ENCODE data around the gene CCDC110. TPM values are rescaled to one million over a fixed set of nuclear protein-coding genes. Genes with fewer than 3 reads are reported as not detected.
A peak's percentile ranks its signal among the peaks of the same experiment; 100 is the strongest.

CCDC110 gene
- total RNA-seq, 2 donors from 2014 or later, result 0.09 to 1.2 TPM

DNA sequence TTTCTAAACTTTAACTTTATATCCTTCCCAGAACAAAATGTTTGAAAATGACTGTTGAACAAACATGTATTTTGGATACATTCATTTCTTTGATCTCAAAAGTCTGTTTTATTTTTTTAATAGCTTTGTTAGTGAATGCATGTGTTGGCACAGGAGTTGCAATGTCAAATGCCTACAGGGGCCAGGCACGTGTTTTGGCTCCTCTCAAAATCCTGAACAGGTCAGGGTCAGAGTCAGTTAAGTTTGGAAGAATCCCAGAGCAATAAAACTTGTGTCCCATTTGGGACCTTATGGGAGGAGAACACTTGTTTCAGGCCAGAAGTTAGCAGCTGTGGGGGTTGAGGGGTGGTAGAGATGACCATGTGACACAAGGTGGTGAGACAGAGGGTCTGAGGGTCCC lies 29.0 kb upstream of the CCDC110 start:
- H3K27me3 Mint-ChIP-seq, result peaks cover 13% of the 10 kb centered on the region
- H3K9me3 Mint-ChIP-seq, result no peaks in the 10 kb centered on the region
- H3K36me3 Mint-ChIP-seq (ENCODE audit: low read depth), result no peaks in the 10 kb centered on the region
- no peak overlapping the region for H3K27ac Mint-ChIP-seq
- H3K4me3 Mint-ChIP-seq, result no peak overlapping the region
- no peaks in the 10 kb centered on the region for H3K4me1 Mint-ChIP-seq
- ATAC-seq (replicated peaks), result no peak

DNA sequence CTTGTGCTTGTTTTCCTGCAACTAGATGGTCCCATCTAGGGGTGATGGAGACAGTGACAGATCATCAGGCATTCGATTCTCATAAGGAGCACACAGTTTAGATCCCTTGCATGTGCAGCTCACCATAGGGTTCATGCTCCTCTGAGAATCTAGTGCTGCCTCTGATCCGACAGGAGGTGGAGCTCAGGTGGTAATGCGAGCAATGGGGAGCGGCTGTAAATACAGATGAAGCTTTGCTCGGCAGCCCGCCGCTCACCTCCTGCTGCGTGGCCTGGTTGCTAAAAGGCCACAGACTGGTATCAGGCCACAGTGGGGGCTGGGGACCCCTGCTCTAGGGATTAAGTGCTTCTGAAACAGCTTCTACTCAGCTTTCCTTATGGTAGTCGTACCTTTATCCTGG lies 28.5 kb upstream of the CCDC110 start:
- no peaks in the 10 kb centered on the region for H3K4me1 Mint-ChIP-seq
- H3K4me3 Mint-ChIP-seq, result no peak overlapping the region
- no peaks in the 10 kb centered on the region for H3K9me3 Mint-ChIP-seq
- no peaks in the 10 kb centered on the region for H3K36me3 Mint-ChIP-seq (ENCODE audit: low read depth)
- peaks cover 13% of the 10 kb centered on the region for H3K27me3 Mint-ChIP-seq
- no peak for ATAC-seq (replicated peaks)
- H3K27ac Mint-ChIP-seq, result no peak overlapping the region

DNA sequence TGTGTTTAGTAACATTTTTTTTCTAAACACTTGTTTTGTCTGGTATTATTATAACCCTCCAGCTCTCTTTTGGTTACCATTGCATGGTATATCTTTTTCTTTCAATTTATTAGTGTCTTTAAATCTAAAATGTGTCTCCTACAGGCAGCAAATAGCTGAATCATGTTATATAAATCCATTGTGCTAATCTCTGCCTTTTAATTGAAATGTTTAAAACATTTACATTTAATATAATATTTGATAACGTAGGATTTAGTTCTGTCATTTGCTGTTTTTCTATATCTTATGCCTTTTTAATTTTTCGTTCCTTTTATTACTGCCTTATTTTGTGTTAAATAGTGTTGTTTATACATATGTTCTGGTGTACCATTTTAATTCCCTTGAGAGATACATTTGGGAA lies 17.1 kb upstream of the CCDC110 start:
- Mint-ChIP-seq H3K27ac (no peak overlapping the region), H3K36me3 (ENCODE audit: low read depth) (no peaks in the 10 kb centered on the region), H3K4me3 (no peak overlapping the region), H3K27me3 (peaks cover 37% of the 10 kb centered on the region), H3K4me1 (no peaks in the 10 kb centered on the region), H3K9me3 (peaks cover 14% of the 10 kb centered on the region)
- ATAC-seq (replicated peaks), result no peak

DNA sequence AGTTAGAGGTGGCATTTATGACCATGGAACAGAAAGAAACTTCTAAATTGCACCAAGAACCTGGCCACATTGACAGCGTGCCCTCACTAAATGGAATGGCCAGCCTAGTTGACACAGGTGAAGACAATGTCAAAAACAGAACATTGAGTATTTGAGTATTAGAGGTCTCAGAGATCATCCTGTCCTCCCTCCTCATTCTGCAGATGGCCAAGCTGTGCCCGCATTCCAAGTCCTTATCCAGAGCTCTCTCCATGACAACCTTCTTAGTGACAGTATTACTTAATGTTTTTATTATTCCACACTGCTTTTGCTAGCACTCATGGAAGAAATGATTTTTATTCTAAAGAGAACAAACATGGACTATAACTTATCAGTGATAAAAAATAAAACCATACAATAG lies 9.9 kb upstream of the CCDC110 start:
- H3K4me1 Mint-ChIP-seq, result no peaks in the 10 kb centered on the region
- no peaks in the 10 kb centered on the region for H3K9me3 Mint-ChIP-seq
- H3K27me3 Mint-ChIP-seq, result peaks cover 35% of the 10 kb centered on the region
- no peak overlapping the region for H3K4me3 Mint-ChIP-seq
- H3K36me3 Mint-ChIP-seq (ENCODE audit: low read depth), result no peaks in the 10 kb centered on the region
- no peak overlapping the region for H3K27ac Mint-ChIP-seq
- no peak for ATAC-seq (replicated peaks)

DNA sequence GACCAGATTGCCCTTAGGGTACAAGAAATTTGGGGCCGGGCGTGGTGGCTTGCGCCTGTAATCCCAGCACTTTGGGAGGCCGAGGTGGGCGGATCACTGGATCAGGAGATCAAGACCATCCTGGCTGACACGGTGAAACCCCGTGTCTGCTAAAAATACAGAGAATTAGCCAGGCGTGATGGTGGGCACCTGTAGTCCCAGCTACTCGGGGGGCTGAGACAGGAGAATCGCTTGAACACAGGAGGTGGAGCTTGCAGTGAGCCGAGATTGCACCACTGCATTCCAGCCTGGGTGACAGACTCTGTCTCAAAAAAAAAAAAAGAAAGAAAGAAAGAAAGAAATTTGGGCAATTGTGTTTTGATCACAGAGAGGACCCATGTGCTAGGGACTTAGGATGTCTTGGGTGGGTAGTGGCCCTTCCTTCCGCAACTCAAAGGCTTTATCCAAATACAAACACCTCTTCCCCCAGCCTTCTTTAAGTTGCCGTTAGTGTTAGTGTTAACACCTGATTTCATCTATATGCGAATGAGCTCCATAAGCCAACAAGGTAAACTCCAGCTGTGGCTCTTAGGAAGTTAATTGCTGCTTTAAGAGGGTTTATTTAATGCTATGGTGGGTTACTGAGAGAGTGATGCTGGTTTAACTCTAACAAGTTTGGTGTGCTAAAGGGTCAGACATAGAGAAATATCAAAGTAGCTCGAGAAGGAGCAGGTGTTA lies 8.6 kb upstream of the CCDC110 start:
- Mint-ChIP-seq H3K27ac (no peak overlapping the region), H3K36me3 (ENCODE audit: low read depth) (no peaks in the 10 kb centered on the region), H3K4me3 (no peak overlapping the region), H3K9me3 (no peaks in the 10 kb centered on the region), H3K27me3 (peaks cover 33% of the 10 kb centered on the region), H3K4me1 (no peaks in the 10 kb centered on the region)
- ATAC-seq (replicated peaks), result no peak

DNA sequence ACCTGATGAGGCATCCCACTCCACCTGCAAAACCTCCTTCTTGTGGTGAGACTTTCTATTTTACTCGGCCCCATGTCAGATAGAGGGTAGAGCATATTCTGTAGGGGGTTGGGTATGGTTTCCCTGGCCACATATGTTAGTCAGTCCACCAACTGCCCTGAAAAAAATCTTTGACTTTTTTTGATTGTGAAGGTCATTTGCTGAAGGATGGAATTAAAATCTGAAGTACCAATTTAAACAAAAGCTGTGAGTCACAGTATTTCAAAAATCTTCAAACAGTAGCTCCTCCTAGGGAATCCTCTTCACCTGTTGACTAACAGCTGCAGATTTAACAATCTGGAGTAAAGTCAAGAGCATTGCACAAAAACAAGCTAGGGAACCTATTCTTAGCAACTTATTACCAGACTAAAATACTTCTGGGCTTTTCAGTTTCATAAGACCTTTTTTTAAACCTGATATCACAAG lies 8.0 kb upstream of the CCDC110 start:
- no peaks in the 10 kb centered on the region for H3K36me3 Mint-ChIP-seq (ENCODE audit: low read depth)
- no peaks in the 10 kb centered on the region for H3K9me3 Mint-ChIP-seq
- no peak overlapping the region for H3K4me3 Mint-ChIP-seq
- no peak overlapping the region for H3K27ac Mint-ChIP-seq
- ATAC-seq (replicated peaks), result peak; percentile 93
- no peaks in the 10 kb centered on the region for H3K4me1 Mint-ChIP-seq
- H3K27me3 Mint-ChIP-seq, result peaks cover 33% of the 10 kb centered on the region

DNA sequence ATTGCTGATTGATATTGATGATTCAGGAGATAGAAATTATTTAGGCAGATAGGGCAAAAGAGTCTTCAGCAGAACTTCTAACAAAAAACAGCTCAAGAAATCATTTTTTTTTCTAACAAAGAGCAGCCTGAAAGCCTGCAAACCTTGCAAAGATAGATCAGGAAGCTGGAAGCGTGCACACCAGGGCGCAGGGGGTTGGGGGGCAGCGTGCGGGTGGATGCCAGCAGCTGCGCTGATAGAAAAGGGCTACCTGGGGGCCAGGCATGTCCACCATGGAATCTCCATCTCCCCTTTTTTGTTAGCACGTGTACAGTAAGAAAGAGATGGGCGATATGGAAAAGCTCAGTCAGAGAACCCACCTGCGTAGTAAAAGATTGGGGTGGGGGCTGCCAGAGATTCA lies 1.7 kb upstream of the CCDC110 start:
- Mint-ChIP-seq H3K27me3 (peaks cover 13% of the 10 kb centered on the region), H3K36me3 (ENCODE audit: low read depth) (no peaks in the 10 kb centered on the region), H3K4me1 (peaks cover 4% of the 10 kb centered on the region), H3K4me3 (no peak overlapping the region), H3K9me3 (no peaks in the 10 kb centered on the region), H3K27ac (no peak overlapping the region)
- no peak for ATAC-seq (replicated peaks)

DNA sequence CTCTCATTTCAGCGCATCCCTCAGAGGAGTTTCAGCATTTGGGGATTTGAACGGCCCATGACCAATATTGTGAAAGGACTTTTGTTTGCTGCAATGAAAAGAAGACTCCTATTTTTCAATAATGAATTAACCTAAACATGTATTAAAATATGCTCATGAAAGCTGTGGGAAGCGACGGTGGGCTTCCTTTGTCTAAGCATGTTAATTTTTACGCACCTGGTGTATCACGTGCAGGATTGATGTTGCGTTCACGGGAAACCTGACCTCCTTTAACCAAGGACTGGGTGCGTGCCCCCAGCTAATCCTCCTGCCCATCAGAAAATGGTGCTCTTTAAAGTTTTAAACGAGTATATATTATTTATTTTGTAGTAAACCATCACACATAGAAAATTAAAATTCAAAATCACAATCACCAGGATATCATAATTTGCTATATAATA lies 590 bp upstream of the CCDC110 start:
- H3K9me3 Mint-ChIP-seq, result no peaks in the 10 kb centered on the region
- no peak overlapping the region for H3K27ac Mint-ChIP-seq
- H3K4me3 Mint-ChIP-seq, result peak overlapping the region; percentile 84
- peaks cover 4% of the 10 kb centered on the region for H3K4me1 Mint-ChIP-seq
- H3K27me3 Mint-ChIP-seq, result peaks cover 5% of the 10 kb centered on the region
- ATAC-seq (replicated peaks), result no peak
- no peaks in the 10 kb centered on the region for H3K36me3 Mint-ChIP-seq (ENCODE audit: low read depth)

DNA sequence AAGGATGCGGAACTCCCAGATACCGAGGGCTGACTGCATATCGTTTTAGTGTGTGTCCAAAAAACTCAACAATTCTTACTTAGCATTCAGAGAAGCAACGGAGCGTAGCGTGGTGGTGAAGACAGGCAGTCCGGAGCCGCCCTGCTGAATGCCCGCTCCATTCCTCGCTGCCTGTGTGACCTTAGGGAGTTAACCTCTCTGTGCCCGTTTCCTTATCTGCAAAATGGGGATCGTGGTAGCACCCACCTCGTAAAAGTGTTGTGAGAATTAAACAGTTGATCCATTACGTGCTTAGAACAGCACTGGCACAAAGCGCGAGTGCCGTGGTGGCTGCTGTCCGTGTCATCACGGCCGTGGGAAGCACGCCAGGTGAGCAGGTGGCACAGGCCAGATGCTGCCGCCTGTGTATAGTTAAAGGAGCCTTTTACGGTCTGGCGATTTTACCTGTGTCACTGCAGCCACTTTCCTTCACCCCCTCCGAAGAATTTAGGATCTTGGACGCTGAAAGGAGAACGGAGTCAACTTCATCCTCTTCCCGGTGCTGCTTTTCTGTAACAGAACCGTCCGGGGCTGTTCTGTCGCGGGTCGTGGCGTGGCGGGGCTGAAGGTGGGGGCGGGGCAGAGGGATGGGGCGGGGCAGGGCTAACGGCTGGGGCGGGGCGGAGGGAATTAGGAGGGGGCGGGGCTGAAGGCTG lies 885 bp downstream of the CCDC110 start:
- no peaks in the 10 kb centered on the region for H3K36me3 Mint-ChIP-seq (ENCODE audit: low read depth)
- peak; percentile 18 for ATAC-seq (replicated peaks)
- H3K4me1 Mint-ChIP-seq, result peaks cover 4% of the 10 kb centered on the region
- no peak overlapping the region for H3K27ac Mint-ChIP-seq
- no peaks in the 10 kb centered on the region for H3K9me3 Mint-ChIP-seq
- no peaks in the 10 kb centered on the region for H3K27me3 Mint-ChIP-seq
- H3K4me3 Mint-ChIP-seq, result peak overlapping the region; percentile 84

DNA sequence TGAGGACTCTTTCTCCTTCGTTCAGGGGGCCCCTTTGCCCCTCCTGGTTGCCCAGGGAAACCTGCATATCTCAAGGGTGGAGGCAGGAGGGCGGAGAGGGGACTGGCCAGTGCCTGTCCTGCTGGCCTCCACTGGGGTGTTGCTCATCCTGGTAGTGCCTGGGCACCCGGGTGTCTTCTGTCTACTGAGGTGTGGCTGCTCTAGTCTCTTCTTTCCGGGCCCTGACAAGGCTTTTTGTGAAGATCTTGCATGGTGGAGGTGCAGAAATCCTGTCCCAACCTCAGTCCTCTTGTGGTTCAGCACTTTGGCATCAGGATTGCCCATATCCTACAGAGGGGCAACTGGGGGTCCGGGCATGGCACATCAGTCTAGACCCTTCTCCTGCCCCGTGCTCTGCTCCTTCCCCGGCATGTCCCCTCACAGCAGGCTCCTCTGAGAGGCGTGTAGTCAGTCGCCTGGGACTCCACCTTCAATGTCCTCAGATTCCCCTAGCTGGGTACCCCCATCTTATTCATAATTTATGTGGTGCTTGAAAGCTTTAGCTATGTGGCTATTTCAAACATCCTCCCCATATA lies 1.9 kb downstream of the CCDC110 start:
- H3K4me1 Mint-ChIP-seq, result peaks cover 4% of the 10 kb centered on the region
- ATAC-seq (replicated peaks), result no peak
- no peaks in the 10 kb centered on the region for H3K27me3 Mint-ChIP-seq
- no peak overlapping the region for H3K27ac Mint-ChIP-seq
- no peaks in the 10 kb centered on the region for H3K36me3 Mint-ChIP-seq (ENCODE audit: low read depth)
- H3K4me3 Mint-ChIP-seq, result no peak overlapping the region
- H3K9me3 Mint-ChIP-seq, result no peaks in the 10 kb centered on the region

DNA sequence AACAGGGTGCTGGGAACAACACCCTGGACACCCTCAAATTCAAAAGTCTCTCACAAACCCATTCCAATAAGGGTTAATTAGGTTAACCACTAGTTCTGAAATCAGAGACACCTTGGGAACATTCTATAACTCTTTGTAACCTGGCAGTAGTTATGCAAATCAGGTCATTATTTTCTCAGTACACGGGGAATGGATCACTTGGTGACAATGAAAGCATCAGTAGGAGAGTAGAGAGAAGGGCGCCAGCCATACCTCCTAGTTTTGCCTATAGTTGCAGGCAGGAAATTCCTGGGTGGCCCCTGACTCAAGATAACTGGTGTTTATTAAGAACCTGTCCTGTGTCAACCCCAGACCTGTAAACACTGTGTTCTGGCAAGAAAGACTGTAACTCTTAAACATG lies 2.5 kb downstream of the CCDC110 start:
- Mint-ChIP-seq H3K27ac (no peak overlapping the region), H3K4me1 (peaks cover 4% of the 10 kb centered on the region), H3K36me3 (ENCODE audit: low read depth) (no peaks in the 10 kb centered on the region), H3K4me3 (no peak overlapping the region), H3K9me3 (no peaks in the 10 kb centered on the region), H3K27me3 (no peaks in the 10 kb centered on the region)
- no peak for ATAC-seq (replicated peaks)

DNA sequence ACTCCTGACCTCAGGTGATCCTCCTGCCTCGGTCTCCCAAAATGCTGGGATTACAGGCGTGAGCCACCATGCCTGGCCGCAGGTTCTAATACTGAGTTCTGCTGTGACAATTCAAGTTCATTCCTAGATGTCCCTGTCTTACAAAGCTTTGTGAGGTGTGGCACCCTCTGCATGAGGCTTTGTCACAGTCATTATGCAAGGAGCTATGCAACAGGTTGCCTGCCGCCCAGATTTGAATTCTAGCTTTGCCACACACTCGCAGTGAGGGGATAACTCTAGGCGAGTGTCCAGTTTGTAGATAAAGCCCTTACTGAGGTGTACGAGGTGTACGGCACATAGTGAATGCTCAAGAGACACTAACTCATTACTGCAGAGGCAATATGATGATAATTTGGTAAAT lies 3.5 kb downstream of the CCDC110 start:
- H3K36me3 Mint-ChIP-seq (ENCODE audit: low read depth), result no peaks in the 10 kb centered on the region
- H3K4me1 Mint-ChIP-seq, result peaks cover 4% of the 10 kb centered on the region
- H3K27ac Mint-ChIP-seq, result no peak overlapping the region
- ATAC-seq (replicated peaks), result no peak
- H3K4me3 Mint-ChIP-seq, result no peak overlapping the region
- H3K27me3 Mint-ChIP-seq, result no peaks in the 10 kb centered on the region
- H3K9me3 Mint-ChIP-seq, result no peaks in the 10 kb centered on the region

DNA sequence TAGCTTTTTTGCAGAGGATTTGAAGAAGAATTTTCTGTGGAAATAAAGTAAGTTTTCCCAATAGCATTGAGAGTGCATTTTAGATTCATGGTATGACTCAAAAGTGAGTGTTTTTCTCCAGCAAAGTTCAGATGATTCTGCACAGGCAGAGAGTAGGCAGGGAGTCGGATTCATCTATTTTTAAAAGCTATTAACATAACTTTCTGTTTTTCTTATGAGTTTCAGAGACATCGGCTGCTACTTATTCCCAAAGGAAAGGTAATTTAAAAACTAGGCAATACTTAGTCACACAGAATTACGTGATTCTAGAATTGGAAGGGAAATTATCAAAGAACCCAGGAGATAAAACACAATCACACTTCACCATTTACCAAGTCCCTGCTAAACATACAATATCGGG lies 4.4 kb downstream of the CCDC110 start:
- Mint-ChIP-seq H3K27ac (no peak overlapping the region), H3K4me1 (peaks cover 4% of the 10 kb centered on the region), H3K4me3 (no peak overlapping the region), H3K36me3 (ENCODE audit: low read depth) (no peaks in the 10 kb centered on the region), H3K9me3 (no peaks in the 10 kb centered on the region), H3K27me3 (no peaks in the 10 kb centered on the region)
- ATAC-seq (replicated peaks), result no peak

DNA sequence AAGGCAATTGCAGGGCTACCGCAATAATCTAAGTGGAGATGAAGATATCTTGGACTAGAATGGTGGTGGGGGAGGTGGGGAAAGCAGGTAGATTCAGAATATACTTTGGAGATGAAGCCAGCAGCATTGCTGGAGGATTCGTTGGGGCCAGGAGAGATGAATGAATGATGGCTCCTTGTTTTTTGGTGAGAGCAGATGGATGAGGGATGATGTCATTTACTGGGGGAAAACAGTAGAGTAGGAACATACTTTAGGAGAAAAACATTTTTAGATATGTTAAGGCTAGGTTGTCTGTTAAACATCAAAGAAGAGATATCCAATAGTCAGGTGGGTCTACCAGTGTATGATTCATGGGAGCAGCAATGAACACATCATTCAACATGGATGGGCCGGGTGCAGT lies 5.8 kb downstream of the CCDC110 start:
- Mint-ChIP-seq H3K36me3 (ENCODE audit: low read depth) (no peaks in the 10 kb centered on the region), H3K27me3 (peaks cover 3% of the 10 kb centered on the region), H3K4me1 (peaks cover 4% of the 10 kb centered on the region), H3K9me3 (no peaks in the 10 kb centered on the region), H3K4me3 (no peak overlapping the region), H3K27ac (no peak overlapping the region)
- ATAC-seq (replicated peaks), result no peak

DNA sequence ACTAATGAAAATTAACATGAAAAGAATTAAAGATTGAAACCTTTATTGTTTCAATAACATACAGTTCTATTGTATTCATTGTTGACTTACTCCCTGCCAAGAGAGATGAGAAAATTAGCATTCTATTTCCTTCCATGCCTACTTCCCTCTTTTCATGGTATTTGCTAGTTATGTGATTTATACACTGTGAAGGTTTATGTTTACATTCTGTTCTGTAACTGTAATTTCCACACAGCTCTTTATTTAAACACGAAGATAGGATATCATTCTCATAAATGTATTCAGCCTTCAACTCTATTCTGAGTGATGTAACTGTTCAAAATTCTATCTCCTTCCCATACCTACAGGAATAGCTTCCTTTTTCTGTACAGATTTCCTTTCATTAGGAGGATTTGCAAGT lies 6.6 kb downstream of the CCDC110 start:
- Mint-ChIP-seq H3K27ac (no peak overlapping the region), H3K9me3 (no peaks in the 10 kb centered on the region), H3K4me1 (peaks cover 4% of the 10 kb centered on the region), H3K4me3 (no peak overlapping the region), H3K36me3 (ENCODE audit: low read depth) (no peaks in the 10 kb centered on the region), H3K27me3 (peaks cover 6% of the 10 kb centered on the region)
- no peak for ATAC-seq (replicated peaks)

Measured in activated T-helper 17 cell treated with anti-CD3 and anti-CD28 coated beads, Interleukin-2, amount 50 U/mL, for 72 hours (primary cell).